WERI-Rb-1 (cell line): ENCODE data around the gene VBP1.
"Not testable (repeated sequence)": the region's sequence is repeated elsewhere in the genome, so short reads cannot be mapped to it uniquely, and the experiment has no call there.

Experiments
- DNase-seq: peaks from one replicate; pipeline ENCODE4 v3.0.0-alpha.2; 2020
- H3K27ac ChIP-seq: fragments of 250-450 bp; sonication (Bioruptor Pico); 2 replicates; pipeline ENCODE4 v1.5.1; 2020; ENCODE audit warnings: mild to moderate bottlenecking, moderate library complexity
- H3K27me3 ChIP-seq: fragments of 250-450 bp; sonication (Bioruptor Pico); 2 replicates; pipeline ENCODE4 v1.5.1; 2021; ENCODE audit warnings: mild to moderate bottlenecking, low read depth, moderate library complexity; ENCODE audit not compliant: insufficient read depth, severe bottlenecking
- H3K36me3 ChIP-seq: fragments of 250-450 bp; sonication (Bioruptor Pico); 2 replicates; pipeline ENCODE4 v1.5.1; 2020; ENCODE audit warnings: mild to moderate bottlenecking, moderate library complexity
- H3K4me3 ChIP-seq: 2 replicates; pipeline ENCODE4 v1.5.1; 2011; ENCODE audit warnings: low read depth, mild to moderate bottlenecking, control low read depth, low read length
- H3K9me3 ChIP-seq: fragments of 250-450 bp; sonication (Bioruptor Pico); 2 replicates; pipeline ENCODE4 v1.5.1; 2021; ENCODE audit warnings: mild to moderate bottlenecking, moderate library complexity; ENCODE audit not compliant: severe bottlenecking
- CTCF ChIP-seq: IDR thresholded peaks from 2 replicates; pipeline ENCODE4 v1.5.1; 2011; ENCODE audit warnings: low read depth, mild to moderate bottlenecking, control low read depth, inconsistent platforms, low read length

VBP1 gene

GRCh38 chrX:155213731-155214130, 2.5 kb upstream of the VBP1 start:
- H3K36me3 ChIP-seq = peaks cover 3% of the 10 kb centered on the region
- DNase-seq = no peak
- H3K9me3 ChIP-seq = no peaks in the 10 kb centered on the region
- H3K4me3 ChIP-seq = no peak overlapping the region
- no peak overlapping the region for H3K27ac ChIP-seq
- no peaks in the 10 kb centered on the region for H3K27me3 ChIP-seq
- TF ChIP-seq CTCF = no peak

- peak overlapping the region; percentile 98 for H3K27ac ChIP-seq
Measured at GRCh38 chrX:155215443-155216178, 649 bp upstream of the VBP1 start.

GRCh38 chrX:155216940-155217440, 730 bp downstream of the VBP1 start:
- Histone ChIP-seq H3K27me3 (peaks cover 4% of the 10 kb centered on the region), H3K36me3 (peaks cover 26% of the 10 kb centered on the region), H3K27ac (peak overlapping the region; percentile 98), H3K4me3 (peak overlapping the region; percentile 92), H3K9me3 (no peaks in the 10 kb centered on the region)
- DNase-seq = no peak
- no peak for TF ChIP-seq CTCF

More at GRCh38 chrX:155215443-155216178, 649 bp upstream of the VBP1 start:
- no peaks in the 10 kb centered on the region for H3K27me3 ChIP-seq
- TF ChIP-seq CTCF = no peak
- H3K4me3 ChIP-seq = peak overlapping the region; percentile 92
- peaks cover 12% of the 10 kb centered on the region for H3K36me3 ChIP-seq
- no peaks in the 10 kb centered on the region for H3K9me3 ChIP-seq
- DNase-seq = no peak

GRCh38 chrX:155218777-155219176, 2.5 kb downstream of the VBP1 start:
- Histone ChIP-seq H3K4me3 (no peak overlapping the region), H3K27me3 (peaks cover 4% of the 10 kb centered on the region), H3K27ac (no peak overlapping the region), H3K9me3 (no peaks in the 10 kb centered on the region), H3K36me3 (peaks cover 35% of the 10 kb centered on the region)
- no peak for DNase-seq
- TF ChIP-seq CTCF = no peak

- Histone ChIP-seq H3K36me3 (peaks cover 47% of the 10 kb centered on the region), H3K9me3 (no peaks in the 10 kb centered on the region)
Measured at GRCh38 chrX:155221351-155221750, 5.1 kb downstream of the VBP1 start.

GRCh38 chrX:155223746-155224145, 7.5 kb downstream of the VBP1 start:
- H3K36me3 ChIP-seq = peaks cover 62% of the 10 kb centered on the region
- not testable (repeated sequence) for H3K27ac ChIP-seq, H3K27me3 ChIP-seq, DNase-seq, H3K4me3 ChIP-seq, H3K9me3 ChIP-seq

More at GRCh38 chrX:155221351-155221750, 5.1 kb downstream of the VBP1 start:
- no peak for TF ChIP-seq CTCF
- H3K27ac ChIP-seq = no peak overlapping the region
- DNase-seq = no peak
- peaks cover 9% of the 10 kb centered on the region for H3K27me3 ChIP-seq
- no peak overlapping the region for H3K4me3 ChIP-seq
